Mesendoderm (in vitro differentiated cells): ENCODE measurements around the gene TAF1B.
A peak's percentile ranks its signal among the peaks of the same experiment; 100 is the strongest.
"Not testable (repeated sequence)": the region's sequence is repeated elsewhere in the genome, so short reads cannot be mapped to it uniquely, and the experiment has no call there.

Experiments
- DNase-seq: peaks from one replicate; pipeline ENCODE4 v3.0.0; 2013
- H2AK5ac ChIP-seq: 2 replicates; pipeline ENCODE4 v1.6.1; 2013; ENCODE audit warnings: low read length, inconsistent platforms
- H2BK120ac ChIP-seq: 2 replicates; pipeline ENCODE4 v1.6.1; 2013; ENCODE audit warnings: low read depth, mild to moderate bottlenecking, low read length, moderate library complexity, mixed read lengths
- H2BK15ac ChIP-seq: replicated peaks from 2 replicates; pipeline ENCODE4 v1.6.1; 2013; ENCODE audit warnings: low read depth, mild to moderate bottlenecking, moderate library complexity
- H2BK5ac ChIP-seq: 2 replicates; pipeline ENCODE4 v1.6.1; 2013; ENCODE audit warnings: low read length, inconsistent platforms
- H3K18ac ChIP-seq: 2 replicates; pipeline ENCODE4 v1.6.1; 2013; ENCODE audit warnings: mild to moderate bottlenecking, low read length, mixed read lengths
- H3K23ac ChIP-seq: one replicate; pipeline ENCODE4 v1.6.1; 2013; ENCODE audit warnings: low read length
- H3K27ac ChIP-seq: 2 replicates; pipeline ENCODE4 v1.5.1; 2013; ENCODE audit warnings: low read depth, mild to moderate bottlenecking, inconsistent platforms, low read length, moderate library complexity
- H3K27me3 ChIP-seq: 2 replicates; pipeline ENCODE4 v1.6.1; 2013; ENCODE audit warnings: low read length, control low read depth, mild to moderate bottlenecking, inconsistent platforms; ENCODE audit not compliant: insufficient read depth, poor library complexity
- H3K36me3 ChIP-seq: 2 replicates; pipeline ENCODE4 v1.6.1; 2013; ENCODE audit warnings: low read length, inconsistent platforms; ENCODE audit not compliant: control insufficient read depth, insufficient read depth
- H3K4ac ChIP-seq: one replicate; pipeline ENCODE4 v1.6.1; 2013; ENCODE audit warnings: low read depth, mild to moderate bottlenecking, low read length, moderate library complexity
- H3K4me1 ChIP-seq: 2 replicates; pipeline ENCODE4 v1.6.1; 2013; ENCODE audit warnings: low read depth, low read length, inconsistent platforms; ENCODE audit not compliant: control insufficient read depth
- H3K4me2 ChIP-seq: 2 replicates; pipeline ENCODE4 v1.6.1; 2013; ENCODE audit warnings: low read length
- H3K4me3 ChIP-seq: 2 replicates; pipeline ENCODE4 v1.5.1; 2013; ENCODE audit warnings: mild to moderate bottlenecking, low read length
- H3K56ac ChIP-seq: one replicate; pipeline ENCODE4 v1.6.1; 2013; ENCODE audit warnings: low read length
- H3K79me1 ChIP-seq: 2 replicates; pipeline ENCODE4 v1.6.1; 2013; ENCODE audit warnings: low read length, inconsistent platforms
- H3K79me2 ChIP-seq: 2 replicates; pipeline ENCODE4 v1.6.1; 2013; ENCODE audit warnings: mild to moderate bottlenecking, low read length; ENCODE audit not compliant: control insufficient read depth, insufficient read depth
- H3K9ac ChIP-seq: 2 replicates; pipeline ENCODE4 v1.6.1; 2013; ENCODE audit warnings: low read length, inconsistent platforms
- H4K5ac ChIP-seq: one replicate; pipeline ENCODE4 v1.6.1; 2013; ENCODE audit warnings: low read length
- H4K8ac ChIP-seq: one replicate; pipeline ENCODE4 v1.6.1; 2013; ENCODE audit warnings: low read depth, mild to moderate bottlenecking, control low read depth, low read length, moderate library complexity
- WGBS: extraction: QIAGEN DNeasy Blood & Tissue Kit; methylation state at CpG from one replicate; pipeline ENCODE4 v1.1.7; 2013; ENCODE audit warnings: low lambda C conversion rate, missing lambda C conversion rate; ENCODE audit not compliant: insufficient coverage; ENCODE audit errors: extremely low coverage; 5-methylcytosine and 5-hydroxymethylcytosine counted together

TAF1B gene

GRCh38 chr2:9831670-9832069 lies 11.6 kb upstream of the TAF1B start:
- no peaks in the 10 kb centered on the region for H3K36me3 ChIP-seq
- WGBS: no CpG with 5 or more reads among the region's 6 CpGs
- no peak overlapping the region for H4K5ac ChIP-seq

GRCh38 chr2:9832586-9832985 lies 10.7 kb upstream of the TAF1B start:
- Histone ChIP-seq H3K4ac (no peak overlapping the region), H4K8ac (no peak overlapping the region), H3K9ac (no peak overlapping the region), H3K23ac (no peak overlapping the region), H3K27me3 (no peaks in the 10 kb centered on the region), H3K79me1 (no peaks in the 10 kb centered on the region), H3K18ac (no peak overlapping the region), H4K5ac (no peak overlapping the region), H2BK15ac (no peak overlapping the region), H2BK120ac (no peak overlapping the region), H3K4me3 (no peak overlapping the region), H2AK5ac (no peak overlapping the region), H3K4me1 (peaks cover 12% of the 10 kb centered on the region), H3K4me2 (no peak overlapping the region), H3K36me3 (no peaks in the 10 kb centered on the region), H3K56ac (no peak overlapping the region), H3K27ac (no peak overlapping the region), H2BK5ac (no peak overlapping the region), H3K79me2 (no peaks in the 10 kb centered on the region)
- no peak for DNase-seq
- no CpG with 5 or more reads among the region's 1 CpG for WGBS

More at GRCh38 chr2:9831670-9832069, 11.6 kb upstream of the TAF1B start:
- H3K27me3 ChIP-seq: no peaks in the 10 kb centered on the region
- H2BK120ac ChIP-seq: no peak overlapping the region
- H2AK5ac ChIP-seq: no peak overlapping the region
- no peak overlapping the region for H3K18ac ChIP-seq
- no peak overlapping the region for H3K4me2 ChIP-seq
- H3K9ac ChIP-seq: no peak overlapping the region
- no peaks in the 10 kb centered on the region for H3K79me2 ChIP-seq
- peaks cover 12% of the 10 kb centered on the region for H3K4me1 ChIP-seq
- H3K27ac ChIP-seq: no peak overlapping the region
- peak overlapping the region; percentile 52 for H3K23ac ChIP-seq
- no peak overlapping the region for H3K4me3 ChIP-seq
- H2BK5ac ChIP-seq: no peak overlapping the region
- no peak overlapping the region for H3K56ac ChIP-seq
- no peak overlapping the region for H2BK15ac ChIP-seq
- H3K79me1 ChIP-seq: no peaks in the 10 kb centered on the region
- H3K4ac ChIP-seq: no peak overlapping the region
- no peak overlapping the region for H4K8ac ChIP-seq
- peak; percentile 76 for DNase-seq

- not testable (repeated sequence) for H3K56ac ChIP-seq, H3K79me1 ChIP-seq, H3K18ac ChIP-seq, H3K4me2 ChIP-seq, H3K23ac ChIP-seq, H3K36me3 ChIP-seq, H3K27me3 ChIP-seq, H2BK5ac ChIP-seq, H3K27ac ChIP-seq, H3K79me2 ChIP-seq, H4K5ac ChIP-seq, H2AK5ac ChIP-seq, H2BK120ac ChIP-seq, H3K4ac ChIP-seq, H3K9ac ChIP-seq, H2BK15ac ChIP-seq, DNase-seq, H3K4me3 ChIP-seq, H4K8ac ChIP-seq
- WGBS: no CpG with 5 or more reads among the region's 1 CpG
- peaks cover 12% of the 10 kb centered on the region for H3K4me1 ChIP-seq
Measured at GRCh38 chr2:9835068-9835467, 8.2 kb upstream of the TAF1B start.

GRCh38 chr2:9836074-9836473 lies 7.2 kb upstream of the TAF1B start:
- no peak for DNase-seq
- no CpG with 5 or more reads among the region's 3 CpGs for WGBS
- no peaks in the 10 kb centered on the region for H3K79me2 ChIP-seq
- peaks cover 9% of the 10 kb centered on the region for H3K4me1 ChIP-seq
- no peak overlapping the region for H3K4me3 ChIP-seq
- no peaks in the 10 kb centered on the region for H3K79me1 ChIP-seq
- H2BK5ac ChIP-seq: no peak overlapping the region
- no peak overlapping the region for H3K4me2 ChIP-seq
- H3K23ac ChIP-seq: no peak overlapping the region
- no peak overlapping the region for H4K8ac ChIP-seq
- no peak overlapping the region for H3K18ac ChIP-seq
- no peak overlapping the region for H3K4ac ChIP-seq
- H3K56ac ChIP-seq: no peak overlapping the region
- H3K36me3 ChIP-seq: no peaks in the 10 kb centered on the region
- H3K27me3 ChIP-seq: no peaks in the 10 kb centered on the region
- H2BK15ac ChIP-seq: no peak overlapping the region
- no peak overlapping the region for H2BK120ac ChIP-seq
- H3K27ac ChIP-seq: no peak overlapping the region
- H4K5ac ChIP-seq: no peak overlapping the region
- no peak overlapping the region for H2AK5ac ChIP-seq
- no peak overlapping the region for H3K9ac ChIP-seq

- H3K18ac ChIP-seq: no peak overlapping the region
- H3K79me2 ChIP-seq: no peaks in the 10 kb centered on the region
- no peak overlapping the region for H3K4ac ChIP-seq
- H3K23ac ChIP-seq: no peak overlapping the region
- no CpG with 5 or more reads among the region's 3 CpGs for WGBS
- no peak overlapping the region for H3K4me2 ChIP-seq
- no peaks in the 10 kb centered on the region for H3K27me3 ChIP-seq
- no peaks in the 10 kb centered on the region for H3K79me1 ChIP-seq
- H3K4me3 ChIP-seq: no peak overlapping the region
- H2BK120ac ChIP-seq: no peak overlapping the region
- no peak for DNase-seq
- H3K56ac ChIP-seq: no peak overlapping the region
- H3K36me3 ChIP-seq: no peaks in the 10 kb centered on the region
- H4K5ac ChIP-seq: no peak overlapping the region
- H3K4me1 ChIP-seq: peaks cover 7% of the 10 kb centered on the region
- H3K27ac ChIP-seq: no peak overlapping the region
- H2BK5ac ChIP-seq: no peak overlapping the region
- H4K8ac ChIP-seq: no peak overlapping the region
- H2BK15ac ChIP-seq: no peak overlapping the region
- H2AK5ac ChIP-seq: no peak overlapping the region
- H3K9ac ChIP-seq: no peak overlapping the region
Measured at GRCh38 chr2:9836517-9836916, 6.8 kb upstream of the TAF1B start.

- H3K36me3 ChIP-seq: no peaks in the 10 kb centered on the region
- no peaks in the 10 kb centered on the region for H3K4me1 ChIP-seq
- no peak overlapping the region for H2BK5ac ChIP-seq
- no peaks in the 10 kb centered on the region for H3K79me2 ChIP-seq
- no peak overlapping the region for H2BK15ac ChIP-seq
- no peak overlapping the region for H2AK5ac ChIP-seq
- H3K27me3 ChIP-seq: no peaks in the 10 kb centered on the region
- no peak overlapping the region for H3K27ac ChIP-seq
- H3K79me1 ChIP-seq: no peaks in the 10 kb centered on the region
- no peak overlapping the region for H2BK120ac ChIP-seq
- WGBS: no CpG with 5 or more reads among the region's 4 CpGs
- H3K18ac ChIP-seq: no peak overlapping the region
- H3K4me3 ChIP-seq: no peak overlapping the region
- no peak overlapping the region for H3K4me2 ChIP-seq
- DNase-seq: no peak
- H3K23ac ChIP-seq: no peak overlapping the region
- H3K9ac ChIP-seq: no peak overlapping the region
- no peak overlapping the region for H4K5ac ChIP-seq
- no peak overlapping the region for H4K8ac ChIP-seq
- no peak overlapping the region for H3K4ac ChIP-seq
- no peak overlapping the region for H3K56ac ChIP-seq
Measured at GRCh38 chr2:9837451-9837850, 5.8 kb upstream of the TAF1B start.
